Activated naive CD8-positive, alpha-beta T cell treated with anti-CD3 and anti-CD28 coated beads for 36 hours (primary cell): ENCODE measurements around the gene ARL8B. TPM values are rescaled to one million over a fixed set of nuclear protein-coding genes. Genes with fewer than 3 reads are reported as not detected.
A peak's percentile ranks its signal among the peaks of the same experiment; 100 is the strongest.
"Not testable (repeated sequence)": the region's sequence is repeated elsewhere in the genome, so short reads cannot be mapped to it uniquely, and the experiment has no call there.

ENCODE experiments used
- DNase-seq: peaks from one replicate; pipeline ENCODE4 v3.0.0; 2021
- H3K27ac Mint-ChIP-seq: one replicate; pipeline ENCODE4 v1.8.0; 2022; ENCODE audit warnings: mild to moderate bottlenecking, moderate library complexity, mixed read lengths
- H3K27me3 Mint-ChIP-seq: one replicate; pipeline ENCODE4 v1.8.0; 2022; ENCODE audit warnings: mild to moderate bottlenecking, mixed read lengths
- H3K36me3 Mint-ChIP-seq: one replicate; pipeline ENCODE4 v1.8.0; 2021; ENCODE audit warnings: mild to moderate bottlenecking, mixed read lengths
- H3K4me1 Mint-ChIP-seq: one replicate; pipeline ENCODE4 v1.8.0; 2021; ENCODE audit warnings: mixed read lengths
- H3K4me3 Mint-ChIP-seq: one replicate; pipeline ENCODE4 v1.8.0; 2022; ENCODE audit warnings: mild to moderate bottlenecking, moderate library complexity, mixed read lengths
- H3K9me3 Mint-ChIP-seq: one replicate; pipeline ENCODE4 v1.8.0; 2022; ENCODE audit warnings: mixed read lengths
- total RNA-seq, 2 experiments: library from RNA; stranded (reverse); gene quantifications; one replicate each; pipeline ENCODE4 v1.2.3, GENCODE V29; 2021

The ARL8B gene
- total RNA-seq, 2 experiments from 2014 or later = 52.7 to 56.3 TPM

DNA sequence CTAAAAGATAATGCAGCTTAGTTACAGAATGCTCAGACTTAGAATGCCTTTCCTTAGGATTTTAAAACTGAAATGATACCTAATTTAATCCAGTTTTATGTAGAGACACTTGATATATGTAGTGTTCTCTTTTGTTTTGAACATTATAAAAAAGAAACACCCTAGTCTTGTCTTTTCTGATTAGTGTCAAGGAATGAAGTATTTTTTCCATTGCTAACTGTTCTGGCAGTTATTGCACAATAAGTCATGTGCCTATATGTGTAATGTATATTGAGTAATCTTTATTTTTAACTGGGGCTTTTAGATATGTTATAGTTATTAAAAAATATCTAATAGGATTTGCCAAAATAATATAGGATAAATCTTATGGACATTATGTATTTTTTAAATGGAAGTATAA is 4.5 kb downstream of the ARL8B start:
- Mint-ChIP-seq H3K4me1 (peaks cover 45% of the 10 kb centered on the region), H3K36me3 (peaks cover 26% of the 10 kb centered on the region), H3K27me3 (no peaks in the 10 kb centered on the region), H3K27ac (peak overlapping the region; percentile 62), H3K9me3 (no peaks in the 10 kb centered on the region), H3K4me3 (no peak overlapping the region)
- no peak for DNase-seq

DNA sequence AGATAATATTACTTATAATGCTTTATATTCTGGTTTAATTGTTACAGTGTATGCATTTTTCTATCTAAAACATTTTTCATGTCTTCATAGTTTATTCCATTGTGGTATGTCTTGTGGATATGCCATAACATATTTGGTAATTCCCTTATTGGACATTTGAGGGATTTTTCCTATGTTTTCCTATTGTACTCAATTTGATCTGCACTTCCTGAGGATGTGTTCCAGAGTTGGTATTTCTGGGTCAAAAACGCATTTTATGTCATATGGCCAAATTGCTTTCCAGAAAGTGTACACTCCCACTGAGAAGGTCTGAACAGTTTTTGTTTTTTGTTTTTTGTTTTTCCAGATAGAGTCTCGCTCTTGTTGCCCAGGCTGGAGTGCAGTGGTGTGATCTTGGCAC is 6.8 kb downstream of the ARL8B start:
- H3K36me3 Mint-ChIP-seq = peaks cover 26% of the 10 kb centered on the region
- H3K27me3 Mint-ChIP-seq = no peaks in the 10 kb centered on the region
- H3K4me1 Mint-ChIP-seq = peaks cover 48% of the 10 kb centered on the region
- no peaks in the 10 kb centered on the region for H3K9me3 Mint-ChIP-seq
- no peak for DNase-seq
- no peak overlapping the region for H3K4me3 Mint-ChIP-seq
- peak overlapping the region; percentile 19 for H3K27ac Mint-ChIP-seq

DNA sequence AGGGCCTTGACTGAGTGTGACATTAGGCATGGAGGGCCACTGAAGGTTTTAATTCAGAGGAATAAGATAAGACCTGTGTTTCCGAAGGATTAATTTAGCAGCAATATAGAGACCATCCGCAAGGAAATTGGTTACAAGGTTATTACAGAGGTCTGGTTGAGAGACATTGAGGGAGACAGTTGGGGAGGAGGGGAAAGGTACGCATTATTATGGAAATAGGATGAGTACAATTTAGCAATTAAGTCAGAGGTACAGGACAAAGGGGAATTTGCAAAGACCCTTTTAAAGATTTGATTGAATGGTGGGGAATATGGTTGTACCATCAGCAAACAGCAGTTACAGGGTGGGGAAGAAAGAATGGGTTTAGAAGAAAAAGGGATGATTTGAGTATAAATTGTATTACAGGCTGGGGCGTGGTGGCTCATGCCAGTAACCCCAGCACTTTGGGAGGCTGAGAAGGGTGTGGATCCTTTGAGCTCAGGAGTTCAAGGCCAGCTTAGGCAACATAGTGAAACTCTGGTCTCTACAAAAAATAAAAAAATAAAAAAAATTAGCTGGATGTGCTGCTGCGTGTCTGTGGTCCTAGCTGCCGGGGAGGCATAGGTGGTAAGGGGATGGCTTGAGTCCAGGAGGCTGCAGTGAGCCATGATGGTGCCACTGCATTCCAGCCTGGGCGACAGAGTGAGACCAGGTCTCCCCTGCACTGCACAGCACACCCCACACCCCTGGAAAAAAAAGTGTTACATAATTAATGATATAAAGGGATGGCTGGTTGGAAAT is 11.3 kb downstream of the ARL8B start:
- H3K4me1 Mint-ChIP-seq = peaks cover 45% of the 10 kb centered on the region
- peaks cover 16% of the 10 kb centered on the region for H3K36me3 Mint-ChIP-seq
- peak overlapping the region; percentile 27 for H3K27ac Mint-ChIP-seq
- no peaks in the 10 kb centered on the region for H3K27me3 Mint-ChIP-seq
- H3K4me3 Mint-ChIP-seq = no peak overlapping the region
- DNase-seq = no peak
- no peaks in the 10 kb centered on the region for H3K9me3 Mint-ChIP-seq

DNA sequence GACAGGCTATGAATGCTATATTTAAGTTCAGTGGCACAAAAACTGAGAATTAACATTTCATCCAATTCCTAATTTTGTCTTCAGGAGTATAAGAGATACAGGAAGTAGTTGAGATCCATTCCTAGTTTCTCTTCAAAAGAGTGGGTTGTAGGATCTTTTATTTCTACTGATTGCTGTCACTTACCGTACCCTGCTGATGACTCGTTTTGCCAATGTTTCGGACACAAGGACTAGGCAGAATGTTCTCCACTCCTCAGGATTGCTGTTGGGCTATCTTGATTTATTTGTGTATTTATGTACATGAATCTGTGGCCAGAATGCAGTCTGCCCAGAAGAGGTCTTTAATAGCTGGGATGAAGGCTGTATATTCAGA is 11.9 kb downstream of the ARL8B start:
- Mint-ChIP-seq H3K4me3 (no peak overlapping the region), H3K9me3 (no peaks in the 10 kb centered on the region), H3K27ac (peak overlapping the region; percentile 34), H3K27me3 (no peaks in the 10 kb centered on the region), H3K36me3 (peaks cover 14% of the 10 kb centered on the region), H3K4me1 (peaks cover 46% of the 10 kb centered on the region)
- DNase-seq = no peak

DNA sequence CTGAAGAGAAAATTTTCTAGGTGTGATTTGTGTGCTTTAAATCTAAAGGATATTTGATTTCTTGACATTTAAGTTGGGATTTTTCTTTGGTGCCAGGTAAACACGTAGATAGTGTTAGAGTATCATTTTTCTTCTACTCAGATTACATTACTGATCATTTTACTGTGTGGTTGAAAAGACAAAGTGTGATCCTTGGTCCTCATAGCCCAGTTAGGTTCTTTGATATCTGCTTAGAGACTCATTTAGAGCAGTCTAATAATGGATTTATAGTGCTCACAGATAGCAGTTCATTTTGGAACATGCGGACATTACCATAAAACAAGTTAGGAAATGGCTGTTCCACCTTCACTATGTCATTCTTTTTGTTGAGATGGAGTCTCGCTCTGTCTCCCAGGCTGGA is 12.4 kb downstream of the ARL8B start:
- Mint-ChIP-seq H3K27me3 (no peaks in the 10 kb centered on the region), H3K4me3 (no peak overlapping the region), H3K4me1 (peaks cover 50% of the 10 kb centered on the region), H3K9me3 (no peaks in the 10 kb centered on the region), H3K27ac (no peak overlapping the region), H3K36me3 (peaks cover 12% of the 10 kb centered on the region)
- DNase-seq = no peak

DNA sequence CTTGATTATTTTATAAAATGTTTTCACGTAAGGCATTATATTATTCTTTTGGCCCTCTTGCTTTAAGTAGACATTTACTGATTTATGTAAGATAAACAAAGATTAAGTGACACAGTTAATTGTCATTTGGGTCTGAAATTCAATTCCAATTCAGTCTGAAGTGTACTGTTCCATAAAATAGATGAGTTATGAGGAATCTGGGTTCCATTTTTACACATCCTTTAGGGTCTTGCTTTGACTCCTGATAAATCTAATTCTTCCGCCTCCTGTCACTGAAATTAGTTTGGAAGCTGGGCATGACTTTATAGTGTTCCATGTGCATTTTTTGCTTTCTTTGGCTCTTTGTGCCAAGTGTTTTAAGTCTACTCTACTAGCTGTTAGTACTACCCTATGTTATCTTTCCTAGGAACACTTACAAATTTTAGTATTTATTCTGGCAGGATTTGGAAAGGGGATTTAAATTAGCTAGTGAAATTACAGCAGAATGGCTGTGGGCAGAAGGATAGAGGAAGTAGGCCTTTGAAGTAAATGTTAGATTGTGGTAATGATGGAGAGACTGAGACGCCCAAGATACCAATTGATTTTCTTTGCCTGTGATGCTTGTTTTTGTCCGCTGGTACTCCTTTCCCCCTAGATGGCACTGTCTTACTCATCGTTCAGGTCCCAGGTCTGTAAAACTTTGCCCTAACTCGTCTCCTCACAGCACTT is 14.3 kb downstream of the ARL8B start:
- H3K9me3 Mint-ChIP-seq = peaks cover 2% of the 10 kb centered on the region
- H3K27me3 Mint-ChIP-seq = no peaks in the 10 kb centered on the region
- H3K4me1 Mint-ChIP-seq = peaks cover 69% of the 10 kb centered on the region
- no peak for DNase-seq
- no peak overlapping the region for H3K4me3 Mint-ChIP-seq
- H3K36me3 Mint-ChIP-seq = peaks cover 21% of the 10 kb centered on the region
- H3K27ac Mint-ChIP-seq = peak overlapping the region; percentile 55

DNA sequence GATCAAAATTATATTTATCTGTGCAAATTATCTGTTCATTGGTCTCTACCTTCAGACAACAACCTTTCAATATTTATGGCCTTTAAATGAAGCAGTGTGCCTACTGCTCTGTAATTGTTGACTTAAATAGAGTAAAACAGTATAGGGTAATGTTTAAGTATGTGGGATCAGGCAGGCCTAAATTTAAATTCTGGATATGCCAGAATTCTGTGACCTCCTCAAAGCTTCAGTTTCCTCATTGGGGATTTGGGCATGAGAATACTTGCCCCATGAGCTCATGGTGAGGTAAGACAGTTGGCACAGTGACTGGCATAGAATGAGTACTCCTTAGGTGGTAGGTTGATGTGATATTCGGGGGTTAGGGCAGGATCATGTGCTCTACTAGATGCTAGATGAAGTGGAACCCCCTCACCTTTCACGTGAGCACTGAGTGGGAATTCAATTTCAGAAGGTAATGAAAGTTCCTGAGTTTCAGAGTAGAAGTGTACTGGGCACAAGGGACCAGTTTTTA is 14.9 kb downstream of the ARL8B start:
- peaks cover 73% of the 10 kb centered on the region for H3K4me1 Mint-ChIP-seq
- H3K4me3 Mint-ChIP-seq = no peak overlapping the region

DNA sequence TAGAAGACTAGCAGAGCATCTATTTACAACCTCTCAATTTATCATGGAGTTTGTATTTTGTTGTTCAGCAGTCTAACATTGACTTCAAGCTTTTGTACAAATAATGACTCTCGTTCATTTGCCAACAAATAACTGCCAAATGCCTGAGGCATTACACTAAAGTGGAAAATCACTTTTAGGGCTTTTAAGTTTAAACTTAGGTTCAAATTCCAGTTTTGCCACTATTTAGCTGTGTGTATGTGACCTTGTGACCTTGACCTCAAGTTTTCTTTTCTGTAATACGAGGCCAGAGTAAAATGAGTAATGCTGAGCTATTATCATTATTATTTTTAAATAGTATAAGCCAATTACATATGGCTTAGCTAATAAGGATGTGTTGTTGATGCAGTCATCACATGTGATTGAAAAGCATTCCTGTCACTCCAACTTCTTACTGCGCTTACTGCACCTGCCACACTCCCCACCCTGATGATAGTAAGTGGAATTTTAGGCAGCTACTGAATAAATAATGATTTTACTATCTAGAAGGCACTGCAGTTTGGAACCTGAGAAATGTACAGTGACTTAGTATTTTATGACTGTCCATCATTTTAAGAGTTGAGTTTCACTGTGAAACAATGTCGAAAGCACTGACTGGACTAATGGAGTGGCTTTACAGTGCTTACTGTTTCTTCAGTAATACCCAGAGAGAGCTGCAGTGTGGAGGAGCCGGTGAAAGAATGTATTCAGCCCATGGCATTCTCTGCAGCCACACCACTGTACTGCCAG is 16.3 kb downstream of the ARL8B start:
- no peak for DNase-seq
- Mint-ChIP-seq H3K36me3 (peaks cover 41% of the 10 kb centered on the region), H3K4me3 (no peak overlapping the region), H3K9me3 (peaks cover 4% of the 10 kb centered on the region), H3K27me3 (no peaks in the 10 kb centered on the region), H3K4me1 (peaks cover 63% of the 10 kb centered on the region), H3K27ac (no peak overlapping the region)

More for the DNA sequence above, 14.9 kb downstream of the ARL8B start:
- Mint-ChIP-seq H3K36me3 (peaks cover 27% of the 10 kb centered on the region), H3K27ac (peak overlapping the region; percentile 55), H3K27me3 (no peaks in the 10 kb centered on the region), H3K9me3 (peaks cover 2% of the 10 kb centered on the region)
- DNase-seq = no peak

DNA sequence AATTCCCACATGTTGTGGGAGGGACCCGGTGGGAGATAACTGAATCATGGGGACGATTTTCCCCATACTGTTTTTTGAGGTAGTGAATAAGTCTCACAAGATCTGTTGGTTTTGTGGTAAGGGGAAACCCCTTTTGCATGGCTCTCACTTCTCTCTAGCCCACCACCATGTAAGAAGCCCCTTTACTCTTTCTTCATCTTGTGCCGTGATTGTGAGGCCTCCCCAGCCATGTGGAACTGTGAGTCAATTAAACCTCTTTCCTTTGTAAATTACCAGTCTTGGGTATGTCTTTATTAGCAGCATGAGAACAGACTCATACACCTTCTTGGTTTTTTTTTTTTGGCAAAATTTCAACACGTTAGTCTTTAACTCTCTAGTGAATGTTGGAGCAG is 18.1 kb downstream of the ARL8B start:
- no peaks in the 10 kb centered on the region for H3K27me3 Mint-ChIP-seq
- H3K9me3 Mint-ChIP-seq = peaks cover 18% of the 10 kb centered on the region
- H3K4me3 Mint-ChIP-seq = no peak overlapping the region
- H3K27ac Mint-ChIP-seq = peak overlapping the region; percentile 18
- no peak for DNase-seq
- H3K4me1 Mint-ChIP-seq = peaks cover 59% of the 10 kb centered on the region
- H3K36me3 Mint-ChIP-seq = peaks cover 59% of the 10 kb centered on the region

DNA sequence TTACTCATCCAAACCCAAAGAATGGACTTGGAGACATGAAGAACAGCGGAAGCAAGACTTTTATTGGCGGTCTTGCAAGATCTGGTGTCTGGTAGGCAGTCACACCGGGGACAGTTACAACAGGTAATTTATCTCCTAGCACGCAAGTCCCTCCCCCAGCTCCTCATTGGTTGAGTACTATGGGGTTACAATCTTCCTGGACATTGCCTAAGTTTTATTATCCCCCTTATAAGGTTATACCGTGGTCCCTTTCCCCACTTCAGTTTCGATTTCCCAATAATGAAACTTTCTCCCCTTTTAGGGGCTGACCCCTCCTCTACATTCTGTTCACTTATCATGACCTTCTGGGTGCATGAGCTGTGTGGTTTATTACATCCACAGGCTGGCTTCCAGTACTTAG is 18.7 kb downstream of the ARL8B start:
- Mint-ChIP-seq H3K4me3 (no peak overlapping the region), H3K36me3 (peaks cover 65% of the 10 kb centered on the region), H3K4me1 (peaks cover 59% of the 10 kb centered on the region), H3K27me3 (no peaks in the 10 kb centered on the region), H3K27ac (peak overlapping the region; percentile 18), H3K9me3 (peaks cover 23% of the 10 kb centered on the region)
- no peak for DNase-seq

DNA sequence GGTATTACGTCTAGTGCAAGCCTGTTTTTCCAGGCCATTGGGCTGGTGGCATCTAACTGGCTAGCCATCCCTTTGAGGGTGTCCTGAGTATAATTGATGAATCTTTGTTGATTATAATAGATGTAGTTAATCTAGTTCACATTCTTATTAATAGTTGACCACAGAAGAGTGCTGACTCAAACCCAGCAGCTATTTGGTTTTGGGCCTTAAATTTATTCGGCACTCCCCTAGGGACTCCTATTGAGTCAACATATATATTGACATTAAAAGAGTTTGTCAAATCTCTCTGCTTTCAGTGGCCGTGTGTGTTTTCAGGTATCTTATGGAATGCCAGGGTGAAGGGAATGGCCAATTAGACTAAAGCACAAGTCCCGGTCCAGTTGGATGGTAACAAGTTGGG is 19.7 kb downstream of the ARL8B start:
- Mint-ChIP-seq H3K27me3 (no peaks in the 10 kb centered on the region), H3K4me1 (peaks cover 51% of the 10 kb centered on the region), H3K9me3 (peaks cover 28% of the 10 kb centered on the region), H3K36me3 (peaks cover 73% of the 10 kb centered on the region), H3K4me3 (no peak overlapping the region), H3K27ac (no peak overlapping the region)
- no peak for DNase-seq

DNA sequence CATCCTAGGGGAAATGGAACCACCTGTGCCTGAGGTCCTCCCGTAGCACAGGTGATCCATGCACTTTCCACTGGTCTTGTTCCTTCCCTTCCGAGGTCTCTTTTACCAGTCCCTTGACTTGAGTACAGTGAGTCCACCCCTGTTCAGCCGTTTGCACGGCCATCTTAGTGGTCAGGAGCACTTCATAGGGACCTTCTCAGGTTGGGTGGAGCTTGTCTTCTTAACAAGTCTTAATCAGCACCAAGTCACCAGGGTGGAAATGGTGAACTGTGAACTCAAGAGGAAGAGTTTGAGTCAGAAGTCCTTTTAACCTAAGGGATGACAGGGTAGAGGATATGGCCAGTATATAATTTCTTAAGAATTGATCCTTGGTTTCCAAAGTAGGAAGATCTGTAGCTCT is 21.4 kb downstream of the ARL8B start:
- Mint-ChIP-seq H3K9me3 (peaks cover 35% of the 10 kb centered on the region), H3K4me3 (no peak overlapping the region), H3K27me3 (no peaks in the 10 kb centered on the region), H3K36me3 (peaks cover 89% of the 10 kb centered on the region), H3K27ac (no peak overlapping the region), H3K4me1 (peaks cover 44% of the 10 kb centered on the region)
- no peak for DNase-seq

DNA sequence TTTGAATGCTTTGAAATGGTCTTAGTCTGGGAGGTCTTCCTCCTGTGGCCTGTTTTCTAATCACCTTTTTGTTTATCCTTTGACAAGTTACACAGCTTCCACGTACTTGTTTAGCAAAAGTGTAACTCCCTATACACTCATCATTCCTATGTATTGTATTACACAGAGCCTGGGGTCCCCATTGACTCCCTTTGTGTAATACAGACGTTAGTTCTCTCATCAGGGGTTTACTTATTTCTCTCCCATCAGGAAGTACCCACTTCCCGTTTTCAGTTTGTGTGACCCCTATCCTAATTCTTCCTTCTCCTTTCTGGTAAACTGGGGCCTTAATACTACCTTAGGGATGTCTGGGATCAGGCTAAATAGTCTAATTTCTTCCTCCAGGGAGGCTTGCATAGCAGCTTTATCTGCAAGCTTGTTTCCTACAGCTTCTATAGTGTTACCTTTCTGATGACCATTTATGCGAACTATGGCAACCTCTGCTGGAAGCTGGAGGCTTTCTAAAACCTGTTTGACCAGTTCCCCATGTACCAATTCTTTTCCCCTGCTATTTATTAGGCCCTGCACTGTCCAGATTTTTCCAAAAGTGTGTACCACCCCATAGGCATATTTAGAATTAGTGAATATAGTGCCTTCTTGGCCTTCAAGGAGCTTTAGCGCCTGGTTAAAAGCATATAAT is 22.4 kb downstream of the ARL8B start:
- Mint-ChIP-seq H3K9me3 (peaks cover 35% of the 10 kb centered on the region), H3K27ac (no peak overlapping the region), H3K36me3 (peaks cover 95% of the 10 kb centered on the region), H3K4me3 (no peak overlapping the region), H3K4me1 (peaks cover 40% of the 10 kb centered on the region), H3K27me3 (no peaks in the 10 kb centered on the region)
- DNase-seq = no peak

DNA sequence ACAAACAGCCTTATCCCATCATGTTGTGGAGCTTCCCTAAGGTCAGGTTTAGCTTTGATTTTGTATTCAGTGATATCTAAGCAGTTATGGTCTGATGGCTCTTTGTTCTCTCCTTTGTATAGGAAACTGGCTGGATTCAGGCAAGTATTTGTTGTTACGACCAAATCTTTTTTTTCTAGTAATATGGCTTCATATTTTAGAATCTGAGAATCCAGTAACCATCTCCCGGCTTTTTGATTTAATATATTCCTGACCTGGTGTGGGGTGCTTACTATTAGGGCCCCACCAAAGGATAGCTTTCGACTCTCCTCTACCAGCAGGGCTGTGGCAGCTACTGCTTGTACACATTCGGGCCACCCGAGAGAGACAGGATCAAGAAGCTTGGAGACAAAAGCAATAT is 23.0 kb downstream of the ARL8B start:
- Mint-ChIP-seq H3K4me3 (no peak overlapping the region), H3K9me3 (peaks cover 35% of the 10 kb centered on the region), H3K4me1 (peaks cover 38% of the 10 kb centered on the region), H3K27ac (no peak overlapping the region), H3K36me3 (peaks cover 94% of the 10 kb centered on the region), H3K27me3 (no peaks in the 10 kb centered on the region)
- no peak for DNase-seq

DNA sequence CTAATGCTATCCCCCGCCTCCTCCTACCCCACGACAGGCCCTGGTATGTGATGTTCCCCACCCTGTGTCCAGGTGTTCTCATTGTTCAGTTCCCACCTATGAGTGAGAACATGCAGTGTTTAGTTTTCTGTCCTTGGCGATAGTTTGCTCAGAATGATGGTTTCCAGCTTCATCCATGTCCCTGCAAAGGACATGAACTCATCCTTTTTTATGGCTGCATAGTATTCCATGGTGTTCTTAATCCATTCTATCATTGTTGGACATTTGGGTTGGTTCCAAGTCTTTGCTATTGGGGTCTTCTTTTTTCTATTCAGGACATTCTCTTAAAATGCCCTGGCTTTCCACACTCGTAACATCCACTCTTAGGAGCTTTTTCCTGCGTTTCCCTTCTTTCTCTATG is 25.1 kb downstream of the ARL8B start:
- peaks cover 35% of the 10 kb centered on the region for H3K9me3 Mint-ChIP-seq
- DNase-seq, H3K27ac Mint-ChIP-seq, H3K27me3 Mint-ChIP-seq, H3K4me3 Mint-ChIP-seq: not testable (repeated sequence)
- peaks cover 85% of the 10 kb centered on the region for H3K36me3 Mint-ChIP-seq
- H3K4me1 Mint-ChIP-seq = peaks cover 28% of the 10 kb centered on the region
